Kidney epithelial cell (primary cell): ENCODE measurements around the gene PRR16. TPM values are rescaled to one million over a fixed set of nuclear protein-coding genes. Genes with fewer than 3 reads are reported as not detected.

Experiments
- DNase-seq: peaks from one replicate; pipeline ENCODE4 v3.0.0-alpha.2; 2010; ENCODE audit warnings: low read depth
- H3K27me3 ChIP-seq: 2 replicates; pipeline ENCODE4 v1.6.0; 2011; ENCODE audit warnings: low read length; ENCODE audit not compliant: control insufficient read depth, insufficient read depth
- H3K36me3 ChIP-seq: 2 replicates; pipeline ENCODE4 v1.5.1; 2011; ENCODE audit warnings: low read length; ENCODE audit not compliant: control insufficient read depth, insufficient read depth
- H3K4me3 ChIP-seq: 2 replicates; pipeline ENCODE4 v1.5.1; 2011; ENCODE audit warnings: low read depth, mild to moderate bottlenecking, control low read depth, low read length
- total RNA-seq: library from RNA; depleted of rRNA; stranded (reverse); fragments of >200 nt; gene quantifications from 2 replicates; pipeline ENCODE4 v1.2.3, GENCODE V29; 2015
- TF ChIP-seq, protein P1 (sequence below): IDR thresholded peaks from 2 replicates; pipeline ENCODE4 v1.5.1; 2011; ENCODE audit warnings: mild to moderate bottlenecking, moderate library complexity, low read length, control low read depth, inconsistent platforms; ENCODE audit not compliant: insufficient read depth, poor library complexity, severe bottlenecking

The PRR16 gene
- total RNA-seq, 1 donor from 2014 or later = 1.0 TPM

GRCh38 chr5:120479066-120479465 is 15.0 kb downstream of the PRR16 start:
- H3K4me3 ChIP-seq = no peak overlapping the region
- H3K27me3 ChIP-seq = no peaks in the 10 kb centered on the region
- H3K36me3 ChIP-seq = no peaks in the 10 kb centered on the region
- TF ChIP-seq, protein P1, sequence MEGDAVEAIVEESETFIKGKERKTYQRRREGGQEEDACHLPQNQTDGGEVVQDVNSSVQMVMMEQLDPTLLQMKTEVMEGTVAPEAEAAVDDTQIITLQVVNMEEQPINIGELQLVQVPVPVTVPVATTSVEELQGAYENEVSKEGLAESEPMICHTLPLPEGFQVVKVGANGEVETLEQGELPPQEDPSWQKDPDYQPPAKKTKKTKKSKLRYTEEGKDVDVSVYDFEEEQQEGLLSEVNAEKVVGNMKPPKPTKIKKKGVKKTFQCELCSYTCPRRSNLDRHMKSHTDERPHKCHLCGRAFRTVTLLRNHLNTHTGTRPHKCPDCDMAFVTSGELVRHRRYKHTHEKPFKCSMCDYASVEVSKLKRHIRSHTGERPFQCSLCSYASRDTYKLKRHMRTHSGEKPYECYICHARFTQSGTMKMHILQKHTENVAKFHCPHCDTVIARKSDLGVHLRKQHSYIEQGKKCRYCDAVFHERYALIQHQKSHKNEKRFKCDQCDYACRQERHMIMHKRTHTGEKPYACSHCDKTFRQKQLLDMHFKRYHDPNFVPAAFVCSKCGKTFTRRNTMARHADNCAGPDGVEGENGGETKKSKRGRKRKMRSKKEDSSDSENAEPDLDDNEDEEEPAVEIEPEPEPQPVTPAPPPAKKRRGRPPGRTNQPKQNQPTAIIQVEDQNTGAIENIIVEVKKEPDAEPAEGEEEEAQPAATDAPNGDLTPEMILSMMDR = no peak
- DNase-seq = no peak

- no peak for DNase-seq
- TF ChIP-seq, protein P1 = no peak
- Histone ChIP-seq H3K27me3 (no peaks in the 10 kb centered on the region), H3K36me3 (no peaks in the 10 kb centered on the region), H3K4me3 (no peak overlapping the region)
Measured at GRCh38 chr5:120499876-120500563, 35.9 kb downstream of the PRR16 start.

- no peak overlapping the region for H3K4me3 ChIP-seq
- H3K36me3 ChIP-seq = no peaks in the 10 kb centered on the region
- TF ChIP-seq, protein P1 = no peak
- no peak for DNase-seq
- H3K27me3 ChIP-seq = no peaks in the 10 kb centered on the region
Measured at GRCh38 chr5:120502531-120502930, 38.4 kb downstream of the PRR16 start.

GRCh38 chr5:120503341-120503740 is 39.2 kb downstream of the PRR16 start:
- H3K36me3 ChIP-seq = no peaks in the 10 kb centered on the region
- H3K27me3 ChIP-seq = no peaks in the 10 kb centered on the region
- TF ChIP-seq, protein P1 = no peak
- H3K4me3 ChIP-seq = no peak overlapping the region
- no peak for DNase-seq

DNA sequence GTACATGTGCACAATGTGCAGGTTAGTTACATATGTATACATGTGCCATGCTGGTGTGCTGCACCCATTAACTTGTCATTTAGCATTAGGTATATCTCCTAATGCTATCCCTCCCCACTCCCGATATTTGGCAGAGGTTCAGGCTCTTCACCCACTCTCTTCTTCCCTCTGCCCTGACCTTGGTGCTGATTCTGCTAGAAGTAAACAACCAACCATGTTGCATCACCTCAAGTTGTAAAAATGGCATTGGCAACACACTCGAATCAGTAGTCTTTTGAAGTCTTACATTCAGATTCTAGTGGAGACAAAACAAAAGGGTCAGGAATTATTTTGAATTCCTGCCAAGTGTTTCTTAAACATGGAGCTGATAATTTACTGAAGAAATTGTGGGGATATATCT is 40.0 kb downstream of the PRR16 start:
- TF ChIP-seq, protein P1 = no peak
- Histone ChIP-seq H3K36me3 (no peaks in the 10 kb centered on the region), H3K27me3 (no peaks in the 10 kb centered on the region), H3K4me3 (no peak overlapping the region)
- DNase-seq = no peak

DNA sequence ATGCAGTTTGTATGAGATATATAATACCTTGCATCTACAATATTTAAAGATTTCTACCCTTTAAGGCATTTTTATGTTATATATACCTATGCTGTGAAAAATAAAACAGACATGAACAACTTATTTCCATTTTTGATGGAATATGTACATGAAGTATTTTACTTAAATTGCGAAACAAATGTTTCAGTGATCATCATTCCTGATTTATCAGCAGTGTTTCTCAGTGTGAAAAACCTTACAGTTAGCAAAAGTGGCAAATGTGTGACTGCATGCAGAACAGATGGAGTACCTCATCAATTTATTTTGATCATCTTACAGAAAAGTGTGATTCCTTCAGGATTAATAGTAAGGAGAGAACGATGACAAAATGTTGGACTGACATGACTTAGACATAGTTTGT is 43.1 kb downstream of the PRR16 start:
- no peak overlapping the region for H3K4me3 ChIP-seq
- H3K27me3 ChIP-seq = no peaks in the 10 kb centered on the region
- TF ChIP-seq, protein P1 = no peak
- H3K36me3 ChIP-seq = no peaks in the 10 kb centered on the region
- DNase-seq = no peak
